ENCODE data around the gene ATP11C.

- TF ChIP-seq CTCF (IDR thresholded peaks at IDR 0.05; ENCODE audit: borderline replicate concordance, extremely low read depth, low read length, poor library complexity, severe bottlenecking) (no peak), EZH2 (IDR thresholded peaks at IDR 0.05; ENCODE audit: borderline replicate concordance, low read depth, low read length, severe bottlenecking) (no peak)
Observed at GRCh38 chrX:139783030-139783429, 149.8 kb downstream of the ATP11C start.

Data from DND-41 (cell line).